Pancreas (tissue), 10 donors: Measurements from ENCODE around the gene WBP1. TPM values are rescaled to one million over a fixed set of nuclear protein-coding genes. Genes with fewer than 3 reads are reported as not detected.

ENCODE experiments used
- ATAC-seq, 4 donors: fragments of 200-7000 bp; cut with Tn5 transposase; one replicate each; pipeline versions ENCODE4 v1.8.0 to v1.9.1; 2020; ENCODE audit warnings: mild to moderate bottlenecking in 4 of 4, moderate library complexity in 4 of 4
- DNase-seq, 6 donors: peaks; one replicate each; pipeline ENCODE4 v3.0.0-alpha.2; 2020
- FAIRE-seq: peaks from 2 replicates; lab custom pipeline; 2012; peaks lifted over from hg19 to GRCh38; lab: Jason Lieb, UNC
- H3K27ac ChIP-seq, 4 donors: fragments of 200-600 bp; sonication (generic); 1 replicate in 3 of 4; 2 replicates in 1 of 4; pipeline versions ENCODE4 v1.5.0 to v1.8.0; 2020
- H3K27me3 ChIP-seq, 4 donors: fragments of 200-600 bp; one replicate each; pipeline ENCODE4 v1.8.0; 2021
- H3K36me3 ChIP-seq, 3 donors: fragments of 200-600 bp; sonication (generic) in 1 of 3; one replicate each; pipeline versions ENCODE4 v1.5.0 to v1.8.0; 2020 to 2021
- H3K4me1 ChIP-seq, 3 donors: fragments of 200-600 bp; one replicate each; pipeline ENCODE4 v1.8.0; 2021
- H3K4me3 ChIP-seq, 4 donors: fragments of 200-600 bp; sonication (generic) in 2 of 4; one replicate each; pipeline versions ENCODE4 v1.5.0 to v1.8.0; 2020 to 2021
- H3K9me3 ChIP-seq, 4 donors: fragments of 200-600 bp; one replicate each; pipeline ENCODE4 v1.8.0; 2021
- WGBS, 2 donors: extraction: QIAGEN DNeasy Blood & Tissue Kit; methylation state at CpG; one replicate each; pipeline ENCODE4 v1.1.7; 2013; 5-methylcytosine and 5-hydroxymethylcytosine counted together
- intact Hi-C, 3 donors: fragments of 100-400 bp; cut with DNase I; formaldehyde crosslinking; loops; one replicate each; pipeline versions ENCODE4 v1.11.1 to v1.14.2; 2022
- polyA plus RNA-seq, 2 donors: library from polyadenylated mRNA; stranded (reverse); fragments of 200-250 nt; gene quantifications; one replicate each; pipeline ENCODE4 v1.2.3, GENCODE V29; 2013
- total RNA-seq, 6 donors: library from RNA; stranded (reverse); fragmentation: NEBNext Ultra II Directional in 4 of 6; extraction: Animal tissue kit (Norgen Biotek cat#: 25700) in 4 of 6; gene quantifications; one replicate each; pipeline versions ENCODE4 v1.2.1 to v1.2.4, GENCODE V29; 2021 to 2023
- TF ChIP-seq, protein P1 (sequence below), 4 donors: fragments of 200-600 bp; sonication (generic) in 3 of 4; IDR thresholded peaks; one replicate each; pipeline versions ENCODE4 v1.5.0 to v1.8.0; 2021; ENCODE audit warnings: antibody characterized with exemption in 4 of 4
- donor health status: healthy with polysubstance abuse.
- donor health status: DM: no; HTN: no; CAD: no; lungs with moderate emphysema.
- donor health status: DM: no; HTN: no; CAD: no.
- donor health status: control.
- donor health status: control.
- donor health status: Bipolar disorder and iron deficiency.
- donor health status: DM: yes; HTN: yes; CAD: no.
- donor health status: DM: no; HTN: no; CAD: no.
- donor health status: DM: no; HTN: no; CAD: no.
- donor health status: DM: yes; HTN: yes; CAD: no.

The WBP1 gene
- total and polyA plus RNA-seq, 8 donors = 29.1 to 149 (median 44.7) TPM

DNA sequence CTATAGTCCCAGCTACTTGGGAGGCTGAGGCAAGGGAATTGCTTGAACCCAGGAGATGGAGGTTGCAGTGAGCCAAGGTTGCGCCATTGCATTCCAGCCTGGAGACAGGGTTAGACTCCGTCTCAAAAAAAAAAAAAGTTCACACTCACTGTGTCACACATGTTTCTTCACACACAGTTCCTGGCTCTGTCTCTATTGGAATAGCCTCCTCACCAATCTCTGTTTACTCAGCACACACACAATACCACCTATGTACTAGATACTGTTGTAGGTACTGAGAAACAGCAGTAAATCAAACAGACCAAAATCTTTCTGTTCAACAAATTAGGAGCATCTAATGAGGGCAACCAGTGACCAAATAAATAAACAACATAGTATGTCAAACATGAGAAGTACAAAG is 27.9 kb downstream of the WBP1 start:
- H3K27ac ChIP-seq = no peak overlapping the region
- TF ChIP-seq, protein P1, sequence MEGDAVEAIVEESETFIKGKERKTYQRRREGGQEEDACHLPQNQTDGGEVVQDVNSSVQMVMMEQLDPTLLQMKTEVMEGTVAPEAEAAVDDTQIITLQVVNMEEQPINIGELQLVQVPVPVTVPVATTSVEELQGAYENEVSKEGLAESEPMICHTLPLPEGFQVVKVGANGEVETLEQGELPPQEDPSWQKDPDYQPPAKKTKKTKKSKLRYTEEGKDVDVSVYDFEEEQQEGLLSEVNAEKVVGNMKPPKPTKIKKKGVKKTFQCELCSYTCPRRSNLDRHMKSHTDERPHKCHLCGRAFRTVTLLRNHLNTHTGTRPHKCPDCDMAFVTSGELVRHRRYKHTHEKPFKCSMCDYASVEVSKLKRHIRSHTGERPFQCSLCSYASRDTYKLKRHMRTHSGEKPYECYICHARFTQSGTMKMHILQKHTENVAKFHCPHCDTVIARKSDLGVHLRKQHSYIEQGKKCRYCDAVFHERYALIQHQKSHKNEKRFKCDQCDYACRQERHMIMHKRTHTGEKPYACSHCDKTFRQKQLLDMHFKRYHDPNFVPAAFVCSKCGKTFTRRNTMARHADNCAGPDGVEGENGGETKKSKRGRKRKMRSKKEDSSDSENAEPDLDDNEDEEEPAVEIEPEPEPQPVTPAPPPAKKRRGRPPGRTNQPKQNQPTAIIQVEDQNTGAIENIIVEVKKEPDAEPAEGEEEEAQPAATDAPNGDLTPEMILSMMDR (IDR thresholded peaks at IDR 0.05) = no peak
- no peaks in the 10 kb centered on the region for H3K9me3 ChIP-seq
- DNase-seq (no peak), FAIRE-seq (no peak), ATAC-seq (no peak)
- intact Hi-C loops = no loop called here
- peaks cover 0 to 10% (median 7%) of the 10 kb centered on the region in 3 donors for H3K36me3 ChIP-seq
- no peaks in the 10 kb centered on the region for H3K27me3 ChIP-seq
- H3K4me1 ChIP-seq = peaks cover 5 to 13% (median 5%) of the 10 kb centered on the region in 3 donors
- H3K4me3 ChIP-seq = no peak overlapping the region
- WGBS, 2 donors = 73 to 81% methylated on average over 2 of the region's 2 CpGs

- H3K4me3 ChIP-seq = no peak overlapping the region
- H3K4me1 ChIP-seq = peaks cover 0 to 2% (median 0%) of the 10 kb centered on the region in 3 donors
- no peaks in the 10 kb centered on the region for H3K27me3 ChIP-seq
- peaks cover 0 to 24% (median 14%) of the 10 kb centered on the region in 3 donors for H3K36me3 ChIP-seq
- H3K27ac ChIP-seq = no peak overlapping the region
- TF ChIP-seq, protein P1 (IDR thresholded peaks at IDR 0.05) = no peak
- ATAC-seq (no peak), DNase-seq (no peak), FAIRE-seq (no peak)
- no peaks in the 10 kb centered on the region for H3K9me3 ChIP-seq
- intact Hi-C loops = no loop called here
- WGBS, 2 donors = 83 to 90% methylated on average over 9 of the region's 9 CpGs
Measured at GRCh38 chr2:74488643-74489481, 30.6 kb downstream of the WBP1 start.

GRCh38 chr2:74489906-74490305 is 31.7 kb downstream of the WBP1 start:
- TF ChIP-seq, protein P1 (IDR thresholded peaks at IDR 0.05) = no peak
- ATAC-seq = no peak
- Histone ChIP-seq H3K27ac (no peak overlapping the region), H3K9me3 (no peaks in the 10 kb centered on the region), H3K36me3 (peaks cover 0 to 24% (median 14%) of the 10 kb centered on the region in 3 donors), H3K4me1 (no peaks in the 10 kb centered on the region), H3K4me3 (no peak overlapping the region), H3K27me3 (no peaks in the 10 kb centered on the region)
- DNase-seq = no peak
- WGBS, 2 donors = 94 to 100% methylated on average over 6 to 9 of the region's 9 CpGs
- FAIRE-seq = no peak
- intact Hi-C loops = no loop called here

DNA sequence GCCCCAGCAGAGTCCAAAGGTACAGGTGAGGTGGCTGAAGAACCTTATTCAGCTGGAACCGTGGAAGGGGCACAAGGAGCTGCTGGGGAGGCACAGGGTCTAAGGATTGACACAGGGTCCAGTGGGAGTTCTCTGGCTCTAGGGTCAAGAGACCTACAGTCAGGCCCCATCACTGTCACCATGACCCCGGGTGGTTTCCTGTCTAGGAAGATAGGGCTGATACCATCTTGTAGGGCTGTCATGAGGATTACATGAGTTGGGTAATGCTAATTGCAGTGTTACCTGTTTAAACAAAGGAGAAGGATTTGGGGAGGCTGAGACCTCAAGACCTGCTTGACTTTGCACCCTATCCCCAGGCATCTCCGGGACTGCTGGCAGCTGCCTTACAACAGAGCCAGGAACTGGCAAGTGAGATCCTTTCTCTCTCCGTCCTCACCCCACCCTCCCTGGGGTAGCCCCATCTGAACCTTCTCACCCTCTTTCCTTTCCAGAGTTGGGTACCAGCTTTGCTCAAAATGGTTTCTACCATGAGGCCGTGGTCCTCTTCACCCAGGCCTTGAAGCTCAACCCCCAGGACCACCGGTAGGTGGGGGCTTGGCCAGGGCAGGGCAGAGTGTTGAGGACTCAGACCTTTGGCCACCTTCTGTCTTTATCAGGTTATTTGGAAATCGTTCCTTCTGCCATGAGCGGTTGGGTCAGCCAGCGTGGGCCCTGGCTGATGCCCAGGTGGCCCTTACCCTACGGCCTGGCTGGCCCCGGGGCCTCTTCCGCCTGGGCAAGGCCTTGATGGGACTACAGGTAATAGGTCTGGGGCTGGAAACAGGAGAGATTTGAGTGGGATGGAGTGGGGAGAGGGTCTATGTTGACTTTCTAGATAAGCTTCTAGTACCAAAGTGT is 33.7 kb downstream of the WBP1 start:
- Histone ChIP-seq H3K4me1 (no peaks in the 10 kb centered on the region), H3K27ac (no peak overlapping the region), H3K36me3 (peaks cover 0 to 24% (median 14%) of the 10 kb centered on the region in 3 donors), H3K4me3 (no peak overlapping the region), H3K9me3 (no peaks in the 10 kb centered on the region), H3K27me3 (no peaks in the 10 kb centered on the region)
- 86 to 93% methylated on average over 12 of the region's 12 CpGs for WGBS, 2 donors
- intact Hi-C loops = no loop called here
- TF ChIP-seq, protein P1 (IDR thresholded peaks at IDR 0.05) = no peak
- ATAC-seq (no peak), DNase-seq (no peak), FAIRE-seq (no peak)
